Naive thymus-derived CD8-positive, alpha-beta T cell (primary cell): Measurements from ENCODE around the gene DMGDH. TPM values are rescaled to one million over a fixed set of nuclear protein-coding genes. Genes with fewer than 3 reads are reported as not detected.

ENCODE experiments used
- ATAC-seq, 2 donors: fragments of 150-1000 bp; cut with Tn5 transposase in 1 of 2; sonication (Bioruptor Pico), chemical (Tn5 transposase) in 1 of 2; 1 replicate in 1 of 2; 2 replicates in 1 of 2; pipeline ENCODE4 v1.10.0; 2021; ENCODE audit warnings: mild to moderate bottlenecking in 2 of 2, moderate library complexity in 2 of 2
- POLR2A ChIA-PET: fragments of 350-600 bp; sonication (Branson Sonifier 250); formaldehyde crosslinking; loops from one replicate; lab custom pipeline; 2021; ENCODE audit warnings: antibody characterized with exemption; lab: Charles Lee
- DNase-seq, 10 donors: peaks; one replicate each; pipeline versions ENCODE4 v3.0.0 to v3.0.0-alpha.2; 2020 to 2022
- H3K27ac Mint-ChIP-seq, 10 donors: one replicate each; pipeline ENCODE4 v1.8.0; 2020 to 2022; ENCODE audit warnings: mild to moderate bottlenecking in 10 of 10, mixed read lengths in 10 of 10, moderate library complexity in 4 of 10, inconsistent platforms in 1 of 10
- H3K27me3 Mint-ChIP-seq, 5 donors: one replicate each; pipeline ENCODE4 v1.8.0; 2021 to 2022; ENCODE audit warnings: mixed read lengths in 5 of 5
- H3K36me3 Mint-ChIP-seq, 3 donors: one replicate each; pipeline ENCODE4 v1.8.0; 2020 to 2022; ENCODE audit warnings: mixed read lengths in 3 of 3, mild to moderate bottlenecking in 2 of 3, inconsistent platforms in 1 of 3
- H3K4me1 Mint-ChIP-seq, 4 donors: one replicate each; pipeline ENCODE4 v1.8.0; 2021 to 2022; ENCODE audit warnings: mixed read lengths in 4 of 4
- H3K4me3 Mint-ChIP-seq, 10 donors: one replicate each; pipeline ENCODE4 v1.8.0; 2020 to 2022; ENCODE audit warnings: mild to moderate bottlenecking in 10 of 10, mixed read lengths in 10 of 10, moderate library complexity in 6 of 10, inconsistent platforms in 1 of 10
- H3K9me3 Mint-ChIP-seq, 9 donors: one replicate each; pipeline ENCODE4 v1.8.0; 2020 to 2022; ENCODE audit warnings: mixed read lengths in 9 of 9, mild to moderate bottlenecking in 3 of 9, inconsistent platforms in 1 of 9, moderate library complexity in 1 of 9
- polyA plus RNA-seq, 3 donors: library from polyadenylated mRNA; unstranded; fragments of 300-500 nt; fragmentation: Illumina TruSeq; gene quantifications; one replicate each; pipeline ENCODE4 v1.2.3, GENCODE V29; 2021
- total RNA-seq, 8 experiments: library from RNA in 2 of 8; stranded (reverse) in 2 of 8; gene quantifications; one replicate each; pipeline ENCODE4 v1.2.3 and lab custom pipeline; 2021 to 2026

The DMGDH gene
- total and polyA plus RNA-seq, 5 experiments from 2014 or later: 0.12 to 0.99 (median 0.23) TPM; not detected in 2

- H3K4me1 Mint-ChIP-seq: peaks cover 6 to 20% (median 9%) of the 10 kb centered on the region in 4 donors
- no peaks in the 10 kb centered on the region for H3K9me3 Mint-ChIP-seq
- no peak overlapping the region for H3K4me3 Mint-ChIP-seq
- POLR2A ChIA-PET: interaction anchor here (1.7 kb wide), 1 partner anchor 39 kb away, joined by 6 read pairs; the partner anchor contains the start of gene ARSB
- H3K36me3 Mint-ChIP-seq: no peaks in the 10 kb centered on the region
- DNase-seq: no peak
- H3K27ac Mint-ChIP-seq: no peak overlapping the region
- ATAC-seq: no peak
- peaks cover 24 to 60% (median 45%) of the 10 kb centered on the region in 5 donors for H3K27me3 Mint-ChIP-seq
Observed at GRCh38 chr5:79023947-79024346, 45.5 kb downstream of the DMGDH start.

- ATAC-seq (no peak), DNase-seq (no peak)
- POLR2A ChIA-PET: interaction anchor here (1.7 kb wide), 1 partner anchor 39 kb away, joined by 6 read pairs; the partner anchor contains the start of gene ARSB
- Mint-ChIP-seq H3K4me3 (no peak overlapping the region), H3K27ac (no peak overlapping the region), H3K36me3 (no peaks in the 10 kb centered on the region), H3K9me3 (no peaks in the 10 kb centered on the region), H3K4me1 (peaks cover 6 to 20% (median 9%) of the 10 kb centered on the region in 4 donors), H3K27me3 (peaks cover 24 to 62% (median 43%) of the 10 kb centered on the region in 5 donors)
Observed at GRCh38 chr5:79023348-79023747, 46.1 kb downstream of the DMGDH start.

GRCh38 chr5:79022771-79023170 is 46.7 kb downstream of the DMGDH start:
- Mint-ChIP-seq H3K4me1 (peaks cover 6 to 20% (median 9%) of the 10 kb centered on the region in 4 donors), H3K9me3 (no peaks in the 10 kb centered on the region), H3K4me3 (no peak overlapping the region), H3K27ac (no peak overlapping the region), H3K36me3 (no peaks in the 10 kb centered on the region), H3K27me3 (peaks cover 26 to 63% (median 43%) of the 10 kb centered on the region in 5 donors)
- DNase-seq (no peak), ATAC-seq (no peak)
- POLR2A ChIA-PET: interaction anchor here (1.7 kb wide), 1 partner anchor 38 kb away, joined by 6 read pairs; the partner anchor contains the start of gene ARSB

DNA sequence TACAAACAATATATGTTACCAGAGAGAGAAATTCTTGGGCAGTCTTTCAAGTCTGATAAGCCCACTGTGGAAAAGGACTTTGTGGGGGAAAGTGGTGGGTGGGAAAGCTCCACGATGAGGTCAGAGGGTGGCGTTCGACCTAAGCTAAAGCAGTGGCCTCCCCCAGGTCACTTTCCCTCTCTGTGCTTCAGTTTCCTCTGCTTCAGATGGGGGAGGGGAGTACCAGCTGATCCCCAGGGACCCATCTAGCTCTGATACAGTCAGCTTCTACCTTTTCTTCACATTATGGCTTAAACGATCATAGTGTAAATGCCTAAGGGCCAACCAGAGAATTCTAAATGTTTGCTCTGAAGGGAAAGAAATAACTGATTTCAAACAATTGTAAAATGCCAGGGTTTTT is 47.7 kb downstream of the DMGDH start:
- H3K36me3 Mint-ChIP-seq: no peaks in the 10 kb centered on the region
- peaks cover 26 to 62% (median 40%) of the 10 kb centered on the region in 5 donors for H3K27me3 Mint-ChIP-seq
- no peak for DNase-seq
- H3K27ac Mint-ChIP-seq: no peak overlapping the region
- H3K4me1 Mint-ChIP-seq: peaks cover 6 to 20% (median 9%) of the 10 kb centered on the region in 4 donors
- no peaks in the 10 kb centered on the region for H3K9me3 Mint-ChIP-seq
- no peak overlapping the region for H3K4me3 Mint-ChIP-seq
- POLR2A ChIA-PET: no interaction called here
- ATAC-seq: no peak

DNA sequence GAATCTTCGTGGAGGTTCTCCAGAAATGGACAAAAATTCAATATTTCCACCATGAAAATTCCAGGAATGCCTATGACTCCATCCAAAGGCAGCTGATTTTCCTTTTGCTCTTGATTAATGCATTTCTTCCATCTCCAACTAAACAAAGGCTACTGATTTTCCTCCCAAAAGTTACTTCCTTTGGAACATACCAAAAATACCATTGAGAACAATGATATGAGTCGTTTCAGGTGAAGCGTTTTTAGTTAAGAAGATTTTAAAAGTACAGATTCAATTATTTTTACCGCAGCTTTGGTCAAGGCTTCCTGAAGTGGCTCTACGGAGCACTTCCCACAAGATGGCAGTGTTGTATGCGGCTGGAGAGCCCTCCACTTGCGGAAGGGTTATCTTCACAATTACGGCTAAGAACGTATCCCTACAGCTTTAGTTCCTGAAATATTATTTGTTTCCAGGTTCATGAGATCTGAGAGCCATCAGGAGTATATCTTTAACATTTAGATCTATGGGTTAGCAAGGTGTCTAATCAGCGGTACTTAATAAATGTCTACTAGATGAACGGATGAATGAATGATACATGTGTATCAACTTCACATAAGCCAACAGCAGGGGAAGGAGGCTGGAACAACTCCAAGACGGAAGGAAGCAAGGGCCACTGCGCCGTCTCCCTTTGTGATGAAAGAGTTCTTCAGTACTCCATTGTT is 48.5 kb downstream of the DMGDH start:
- Mint-ChIP-seq H3K36me3 (no peaks in the 10 kb centered on the region), H3K27ac (no peak overlapping the region), H3K4me3 (peak overlapping the region in 3 of 10 donors; percentile 8 to 37 (median 26)), H3K4me1 (peaks cover 6 to 20% (median 9%) of the 10 kb centered on the region in 4 donors), H3K9me3 (no peaks in the 10 kb centered on the region), H3K27me3 (peaks cover 26 to 60% (median 37%) of the 10 kb centered on the region in 5 donors)
- POLR2A ChIA-PET: interaction anchor here (0.5 to 1.1 kb wide), 2 partner anchors 36 to 1252 kb away, joined by 3 to 5 read pairs; partner anchors contain the start of gene ARSB
- peak; percentile 59 to 60 for ATAC-seq
- DNase-seq: peak in 6 of 10 donors; percentile 12 to 30 (median 22)

DNA sequence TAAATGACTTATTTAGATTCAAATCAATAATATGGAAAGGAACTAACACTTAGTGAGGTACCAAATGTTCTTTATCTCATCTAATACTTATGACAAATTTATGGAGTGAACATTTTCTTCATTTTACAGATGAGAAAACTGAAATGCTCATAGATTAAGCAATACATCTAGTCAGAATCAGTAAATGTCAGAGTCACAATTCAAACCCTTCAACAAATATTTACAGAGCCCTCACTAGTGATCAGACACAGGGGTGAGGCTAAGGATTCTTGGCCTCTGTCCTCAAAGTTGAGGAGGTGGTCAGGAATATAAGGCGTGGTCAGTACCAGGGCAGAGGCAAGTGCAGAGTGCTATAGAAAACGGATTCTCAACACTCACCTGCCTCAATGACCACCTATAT is 54.8 kb downstream of the DMGDH start:
- POLR2A ChIA-PET: no interaction called here
- H3K9me3 Mint-ChIP-seq: peaks cover 0 to 20% (median 10%) of the 10 kb centered on the region in 9 donors
- H3K4me1 Mint-ChIP-seq: no peaks in the 10 kb centered on the region
- peaks cover 11 to 25% (median 13%) of the 10 kb centered on the region in 5 donors for H3K27me3 Mint-ChIP-seq
- DNase-seq: no peak
- H3K36me3 Mint-ChIP-seq: peaks cover 0 to 13% (median 5%) of the 10 kb centered on the region in 3 donors
- H3K4me3 Mint-ChIP-seq: peak overlapping the region in 1 of 10 donors; percentile 48
- no peak overlapping the region for H3K27ac Mint-ChIP-seq
- ATAC-seq: no peak

GRCh38 chr5:79011869-79012268 is 57.6 kb downstream of the DMGDH start:
- POLR2A ChIA-PET: no interaction called here
- Mint-ChIP-seq H3K4me1 (no peaks in the 10 kb centered on the region), H3K9me3 (peaks cover 0 to 20% (median 10%) of the 10 kb centered on the region in 9 donors), H3K4me3 (no peak overlapping the region), H3K27me3 (peaks cover 6 to 12% (median 9%) of the 10 kb centered on the region in 5 donors), H3K36me3 (peaks cover 0 to 13% (median 5%) of the 10 kb centered on the region in 3 donors), H3K27ac (no peak overlapping the region)
- ATAC-seq (no peak), DNase-seq (no peak)

DNA sequence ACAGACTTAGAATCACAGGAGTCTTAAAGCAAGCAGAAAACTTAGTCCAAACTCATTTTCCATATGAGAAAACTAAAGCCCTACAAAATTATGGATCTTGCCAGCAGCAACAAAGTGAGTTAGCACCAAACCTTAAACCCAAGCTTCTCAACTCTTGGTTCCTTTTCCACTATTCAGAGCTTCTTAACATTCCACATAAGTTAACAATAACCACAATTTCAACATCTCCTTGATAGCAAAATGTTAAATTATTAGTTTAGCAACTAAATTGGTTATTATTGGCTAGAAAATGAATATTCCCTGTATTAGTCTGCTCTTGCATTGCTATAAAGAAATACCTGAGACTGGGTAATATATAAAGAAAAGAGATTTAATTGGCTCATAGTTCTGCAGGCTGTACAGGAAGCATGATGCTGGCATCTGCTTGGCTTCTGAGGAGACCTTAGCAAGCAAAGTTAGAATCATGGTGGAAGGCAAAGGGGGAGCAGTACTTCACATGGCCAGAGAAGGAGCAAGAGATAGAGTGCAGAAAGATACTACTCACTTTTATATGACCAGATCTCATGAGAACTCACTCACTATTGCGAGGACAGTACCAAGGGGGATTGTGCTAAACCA is 58.1 kb downstream of the DMGDH start:
- ATAC-seq: peak in 1 of 2 donors; percentile 32
- H3K36me3 Mint-ChIP-seq: peaks cover 0 to 13% (median 5%) of the 10 kb centered on the region in 3 donors
- DNase-seq: no peak
- H3K27ac Mint-ChIP-seq: no peak overlapping the region
- POLR2A ChIA-PET: no interaction called here
- no peak overlapping the region for H3K4me3 Mint-ChIP-seq
- peaks cover 6 to 15% (median 10%) of the 10 kb centered on the region in 5 donors for H3K27me3 Mint-ChIP-seq
- peaks cover 0 to 20% (median 10%) of the 10 kb centered on the region in 9 donors for H3K9me3 Mint-ChIP-seq
- no peaks in the 10 kb centered on the region for H3K4me1 Mint-ChIP-seq

DNA sequence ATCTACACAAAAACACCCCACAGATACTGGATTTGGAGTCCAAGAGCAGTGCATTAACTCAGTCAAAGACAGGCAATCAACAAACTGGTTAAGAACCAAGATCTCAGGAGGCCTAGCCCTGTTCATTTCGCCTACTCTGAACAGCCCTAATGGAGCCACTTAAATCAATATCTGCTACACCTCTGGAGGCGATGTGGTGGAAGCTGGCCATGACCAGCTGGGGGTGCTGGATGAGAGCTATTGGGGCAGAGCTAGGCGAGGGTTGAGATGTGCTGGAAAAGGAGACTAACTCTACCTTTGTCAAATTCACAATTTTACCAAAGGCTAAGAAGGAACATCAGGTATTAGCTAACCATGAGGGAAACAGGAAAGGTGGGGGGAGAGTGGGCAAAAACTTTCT is 61.1 kb downstream of the DMGDH start:
- POLR2A ChIA-PET: no interaction called here
- peaks cover under 1 to 13% (median 9%) of the 10 kb centered on the region in 5 donors for H3K27me3 Mint-ChIP-seq
- H3K27ac Mint-ChIP-seq: no peak overlapping the region
- no peaks in the 10 kb centered on the region for H3K4me1 Mint-ChIP-seq
- ATAC-seq: no peak
- H3K4me3 Mint-ChIP-seq: no peak overlapping the region
- H3K9me3 Mint-ChIP-seq: peaks cover 0 to 15% (median 8%) of the 10 kb centered on the region in 9 donors
- DNase-seq: no peak
- peaks cover 0 to 7% (median 5%) of the 10 kb centered on the region in 3 donors for H3K36me3 Mint-ChIP-seq

DNA sequence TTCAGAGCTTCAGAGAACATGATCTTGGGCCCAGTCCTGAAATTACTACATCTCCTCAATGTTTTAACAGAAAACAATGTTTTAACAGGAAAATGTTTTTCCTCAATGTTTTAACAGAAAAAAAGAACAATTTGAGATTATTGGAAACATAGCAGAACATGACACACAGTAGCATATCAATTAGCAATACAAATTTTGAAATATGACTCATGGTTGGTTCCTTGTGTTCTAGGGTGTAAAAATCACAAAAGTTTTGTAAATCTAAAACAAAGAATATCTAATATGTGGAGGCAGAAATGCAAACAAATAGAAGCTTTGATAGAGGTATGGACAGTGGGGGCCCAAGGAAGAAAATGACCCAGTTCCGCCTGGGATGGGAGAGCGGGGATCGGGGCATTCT is 61.6 kb downstream of the DMGDH start:
- ATAC-seq: no peak
- H3K4me3 Mint-ChIP-seq: no peak overlapping the region
- POLR2A ChIA-PET: no interaction called here
- H3K27me3 Mint-ChIP-seq: peaks cover 5 to 18% (median 10%) of the 10 kb centered on the region in 5 donors
- H3K4me1 Mint-ChIP-seq: no peaks in the 10 kb centered on the region
- H3K9me3 Mint-ChIP-seq: peaks cover 0 to 10% (median 3%) of the 10 kb centered on the region in 9 donors
- no peak overlapping the region for H3K27ac Mint-ChIP-seq
- H3K36me3 Mint-ChIP-seq: peaks cover 0 to 3% (median 2%) of the 10 kb centered on the region in 3 donors
- DNase-seq: no peak

GRCh38 chr5:79005936-79006631 is 63.4 kb downstream of the DMGDH start:
- ATAC-seq: no peak
- Mint-ChIP-seq H3K4me3 (no peak overlapping the region), H3K27ac (no peak overlapping the region), H3K36me3 (no peaks in the 10 kb centered on the region), H3K4me1 (no peaks in the 10 kb centered on the region), H3K9me3 (no peaks in the 10 kb centered on the region), H3K27me3 (peaks cover 7 to 27% (median 12%) of the 10 kb centered on the region in 5 donors)
- no peak for DNase-seq
- POLR2A ChIA-PET: no interaction called here

- Mint-ChIP-seq H3K4me3 (no peak overlapping the region), H3K4me1 (no peaks in the 10 kb centered on the region), H3K27me3 (peaks cover 7 to 27% (median 14%) of the 10 kb centered on the region in 5 donors), H3K27ac (no peak overlapping the region), H3K36me3 (no peaks in the 10 kb centered on the region), H3K9me3 (no peaks in the 10 kb centered on the region)
- DNase-seq (no peak), ATAC-seq (no peak)
- POLR2A ChIA-PET: no interaction called here
Observed at GRCh38 chr5:79005151-79005550, 64.3 kb downstream of the DMGDH start.
